Stimulated activated CD8-positive, alpha-beta memory T cell treated with anti-CD3 and anti-CD28 coated beads, Interleukin-7, amount 100 ng/mL, for 24 hours (primary cell): ENCODE results near the gene MYOF.
"Not testable (repeated sequence)": the region's sequence is repeated elsewhere in the genome, so short reads cannot be mapped to it uniquely, and the experiment has no call there.

Experiments used
- DNase-seq: peaks from one replicate; pipeline ENCODE4 v3.0.0-alpha.2; 2020; ENCODE audit warnings: low read depth

The MYOF gene

DNA sequence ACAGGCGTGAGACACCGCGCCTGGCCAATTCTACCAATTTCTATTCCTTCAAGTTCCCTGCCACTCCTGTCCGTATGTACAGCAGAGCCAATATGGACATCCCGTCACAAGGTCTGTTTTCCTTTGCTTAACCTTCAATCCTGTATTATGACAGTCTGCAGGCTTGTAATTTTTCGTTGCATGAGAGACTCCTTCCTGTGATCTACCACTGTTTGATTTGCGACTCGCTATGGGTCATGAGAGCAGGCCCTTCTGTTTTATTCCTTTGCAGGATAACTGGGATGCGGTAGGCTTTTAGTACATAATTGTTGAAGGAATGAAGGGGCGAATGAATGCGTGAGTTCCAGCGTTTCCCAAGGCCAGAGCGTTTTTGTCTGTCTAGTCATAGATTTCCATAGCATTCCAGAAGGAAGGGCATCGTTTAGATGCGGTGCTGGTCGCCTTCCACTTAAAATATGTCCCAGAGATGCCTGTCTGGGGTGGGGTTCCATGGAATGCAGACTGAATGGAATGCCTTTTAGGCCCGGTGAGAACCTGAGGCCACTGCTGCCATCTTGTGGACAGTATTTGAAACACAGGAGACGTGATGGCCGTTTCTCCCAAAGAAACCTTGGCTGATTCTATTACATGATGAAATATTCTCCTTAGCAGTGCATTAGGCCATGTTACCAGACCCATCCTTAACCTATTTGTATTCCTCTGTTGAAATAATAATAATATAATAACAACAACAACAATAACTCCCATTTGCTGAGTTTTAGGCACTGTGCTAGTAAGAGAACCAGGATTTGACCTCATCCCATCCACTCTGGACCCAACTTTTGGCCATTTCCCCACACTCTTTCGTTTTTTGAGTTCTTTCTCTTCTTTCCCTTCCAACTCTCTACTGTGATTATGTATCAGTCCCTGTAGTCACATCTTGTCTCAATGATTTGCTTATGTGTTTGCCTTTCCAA, 193.2 kb downstream of the MYOF start:
- peak; percentile 19 for DNase-seq

DNA sequence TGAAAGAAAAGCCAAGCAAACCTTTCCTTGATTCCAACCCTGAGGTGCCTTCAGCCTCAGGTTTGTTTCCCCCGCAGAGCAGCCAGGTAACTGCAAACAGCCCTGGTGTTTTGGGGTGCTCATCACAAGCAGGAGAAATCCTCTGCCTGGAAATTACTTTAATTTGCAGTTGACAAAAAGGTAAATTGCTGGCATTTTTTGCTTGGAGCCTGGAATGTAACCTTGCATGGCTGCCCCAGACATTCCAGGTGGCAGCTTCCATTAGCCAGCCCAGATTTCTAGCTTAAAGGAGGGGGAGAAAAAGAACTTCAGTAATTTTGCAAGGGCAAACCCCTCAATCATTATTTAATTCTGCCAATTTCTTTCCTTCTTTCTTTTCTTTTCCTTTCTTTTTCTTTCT, 194.4 kb downstream of the MYOF start:
- no peak for DNase-seq

DNA sequence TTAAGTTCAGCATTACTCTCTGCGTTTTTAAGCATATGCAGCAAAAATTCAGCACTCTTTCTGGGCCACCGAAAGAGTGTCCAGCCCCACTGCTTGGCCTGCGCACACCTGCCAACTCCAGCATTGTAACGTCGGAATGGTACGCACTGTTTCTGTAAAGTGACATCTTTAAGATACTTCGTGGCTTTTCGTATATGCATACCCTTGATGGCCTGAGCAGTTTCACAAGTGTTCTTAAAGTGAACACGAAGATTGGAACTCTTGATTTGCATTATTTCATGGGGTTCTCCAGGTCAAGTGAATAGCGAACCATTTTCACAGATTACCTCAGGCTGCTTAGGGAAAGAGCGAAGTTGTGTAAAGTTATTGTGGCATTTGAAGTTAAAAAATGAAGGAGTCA, 197.9 kb downstream of the MYOF start:
- DNase-seq, result not testable (repeated sequence)

DNA sequence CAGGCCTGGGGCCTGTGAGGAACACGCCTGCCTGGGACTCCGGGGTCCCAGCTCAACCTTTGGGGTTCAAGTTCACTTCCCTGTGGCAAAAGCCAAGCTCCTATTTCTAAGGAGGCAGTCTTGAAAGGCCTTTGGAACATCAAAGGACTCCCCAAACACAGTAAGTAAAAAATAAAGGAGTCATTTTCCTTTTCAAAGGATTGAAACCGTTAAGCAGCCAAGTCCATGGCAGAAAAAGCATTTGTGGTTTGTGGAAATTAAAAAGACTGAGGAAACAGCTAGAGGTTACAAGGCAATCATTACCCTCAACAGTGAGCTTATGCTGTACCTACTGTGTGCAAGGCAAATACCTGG, 200.8 kb downstream of the MYOF start:
- DNase-seq, result no peak

DNA sequence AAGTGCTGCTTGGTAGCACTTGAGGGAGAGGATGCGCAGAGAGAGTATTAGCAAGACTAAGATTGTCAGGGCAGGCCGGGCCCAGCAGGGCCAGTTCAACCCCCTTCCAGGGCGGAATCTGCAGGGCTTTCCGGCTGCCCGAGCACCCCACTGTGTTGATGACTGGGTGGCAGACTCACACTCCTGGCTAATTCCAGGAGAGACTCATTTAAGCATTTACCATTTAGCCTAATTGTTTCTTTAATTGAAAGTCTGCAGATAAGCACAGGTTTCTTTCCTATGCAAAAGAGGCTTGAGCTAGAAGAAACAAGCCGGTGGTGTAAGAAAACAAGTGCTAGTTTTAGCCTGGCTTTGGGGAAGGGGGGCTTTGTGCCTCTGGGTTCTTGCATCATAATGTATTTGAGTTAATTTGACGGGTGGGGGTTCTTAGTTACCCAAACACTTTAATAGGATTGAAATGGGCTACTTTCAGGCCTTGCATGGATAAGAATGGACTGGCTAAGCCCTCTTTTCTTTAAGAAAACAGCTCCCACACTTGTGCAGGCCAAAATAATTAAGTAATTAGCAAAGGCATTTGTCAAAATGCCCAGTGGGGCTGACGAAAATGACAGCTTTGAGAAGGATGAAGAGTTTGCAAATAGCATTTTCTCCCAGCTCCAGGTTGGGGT, 201.3 kb downstream of the MYOF start:
- no peak for DNase-seq

DNA sequence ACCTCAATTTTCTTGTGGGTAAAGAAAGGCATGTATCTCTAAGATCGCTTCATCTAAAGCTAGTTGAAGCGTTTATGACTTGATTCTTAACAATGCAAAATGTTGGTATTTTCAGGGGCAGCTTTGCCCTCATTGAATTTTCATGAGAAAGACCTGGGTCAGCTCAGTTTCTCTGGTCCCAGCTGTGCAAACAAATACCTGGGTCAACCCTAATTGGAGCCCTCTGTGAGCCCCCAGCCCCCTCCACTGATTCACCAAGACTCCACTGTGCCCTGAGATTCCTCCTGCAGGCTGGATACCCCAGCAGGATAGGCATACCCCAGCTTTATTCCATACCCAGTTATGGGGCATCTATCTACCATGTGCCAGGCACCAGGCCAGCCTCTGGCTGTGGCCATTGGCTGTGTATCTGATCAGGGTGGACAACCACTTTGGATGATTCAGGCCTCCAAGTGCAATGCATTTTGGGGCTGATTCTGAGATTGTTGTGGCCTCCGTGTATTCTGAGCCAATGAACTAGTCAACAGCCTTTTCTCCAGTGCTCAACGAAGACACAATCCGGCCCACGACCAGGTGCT, 201.9 kb downstream of the MYOF start:
- no peak for DNase-seq

DNA sequence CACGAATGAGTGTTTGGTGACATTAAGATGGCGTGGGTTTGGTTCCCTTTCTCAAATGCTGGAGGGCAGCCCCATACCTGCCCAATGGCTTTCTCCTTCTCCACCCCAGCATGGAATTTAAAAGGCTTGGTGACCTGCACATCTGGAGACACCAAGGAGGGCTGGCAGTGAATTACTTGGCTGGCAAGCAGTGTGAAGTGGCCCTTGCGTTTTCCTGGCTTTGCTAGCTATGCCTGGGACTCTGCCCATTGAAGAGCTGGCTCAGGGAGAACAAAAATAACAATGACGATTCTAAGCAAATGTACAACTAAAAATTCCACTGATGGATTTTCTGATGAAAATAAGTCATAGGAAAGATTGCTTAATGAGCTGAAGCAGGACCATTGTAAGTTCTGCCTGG, 204.8 kb downstream of the MYOF start:
- DNase-seq, result no peak

DNA sequence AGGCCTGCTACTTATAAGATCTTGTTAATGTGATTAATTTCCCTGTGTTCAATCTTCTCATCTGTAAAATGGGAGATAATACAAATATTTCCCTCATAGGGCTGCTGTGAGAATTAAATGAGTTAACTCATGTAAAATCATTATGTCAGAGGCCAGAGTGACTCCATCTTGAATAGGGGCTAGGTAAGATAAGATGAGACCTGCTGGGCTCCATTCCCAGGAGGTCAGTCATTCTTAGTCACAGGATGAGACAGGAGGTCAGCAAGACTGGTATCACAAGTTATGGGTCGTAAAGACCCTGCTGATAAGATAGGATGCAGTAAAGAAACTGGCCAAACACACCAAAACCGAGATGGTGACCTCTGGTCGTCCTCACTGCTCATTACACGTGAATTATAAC, 207.7 kb downstream of the MYOF start:
- no peak for DNase-seq

DNA sequence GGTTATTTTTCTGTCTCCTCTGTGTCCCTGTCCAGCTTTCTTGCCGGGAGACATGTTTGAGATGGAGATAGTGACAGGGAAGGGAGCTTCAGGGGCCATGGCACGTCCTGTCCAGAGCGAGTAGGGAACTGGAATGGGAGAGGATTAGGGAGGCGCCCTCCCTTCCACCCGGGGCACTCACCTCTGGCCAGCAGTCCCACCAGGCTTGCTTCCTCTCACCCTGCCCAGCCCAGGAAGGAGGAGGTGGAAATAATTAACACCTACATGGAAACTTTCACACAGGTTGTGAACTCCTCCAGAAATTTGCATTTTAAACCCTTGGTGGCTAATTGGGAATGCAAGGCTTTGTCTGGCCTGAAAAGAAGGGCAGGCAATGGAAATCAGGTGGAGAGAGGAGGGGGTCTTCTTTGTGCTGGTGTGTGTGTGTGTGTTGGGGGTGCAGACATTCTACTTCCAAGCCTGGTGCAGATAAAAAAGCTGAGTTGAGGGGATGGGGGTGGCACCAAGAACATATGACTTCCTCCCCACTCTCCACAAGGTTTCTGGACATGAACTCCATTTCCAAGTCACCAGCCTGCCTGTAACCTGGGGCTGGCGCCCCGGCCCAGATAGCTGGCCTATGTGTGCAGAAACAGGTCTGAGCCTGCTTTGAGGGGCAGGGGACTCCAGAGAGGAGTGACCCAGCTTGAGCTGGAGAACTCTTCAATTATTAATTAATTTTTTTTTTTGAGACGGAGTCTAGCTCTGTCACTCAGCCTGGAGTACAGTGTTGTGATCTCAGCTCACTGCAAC, 209.1 kb downstream of the MYOF start:
- DNase-seq, result no peak

DNA sequence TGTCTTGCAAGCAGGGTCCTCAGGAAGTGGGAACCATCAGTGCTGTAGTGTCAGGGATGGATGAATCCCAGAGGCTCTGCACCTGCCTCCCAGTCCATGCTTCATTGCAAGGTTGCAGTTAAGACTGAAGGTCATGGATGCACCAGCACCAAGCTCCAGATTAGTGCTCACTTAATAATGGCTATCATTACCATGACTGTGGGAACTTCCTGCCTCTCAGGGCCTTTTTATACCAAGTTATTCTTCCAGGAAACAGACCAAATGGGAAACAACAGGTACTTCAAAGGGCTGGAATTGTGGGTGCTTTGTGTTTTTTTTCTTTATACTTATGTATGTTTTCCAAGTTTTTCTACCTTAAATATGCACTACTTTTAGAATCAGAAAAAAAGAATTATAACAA, 210.8 kb downstream of the MYOF start:
- no peak for DNase-seq

DNA sequence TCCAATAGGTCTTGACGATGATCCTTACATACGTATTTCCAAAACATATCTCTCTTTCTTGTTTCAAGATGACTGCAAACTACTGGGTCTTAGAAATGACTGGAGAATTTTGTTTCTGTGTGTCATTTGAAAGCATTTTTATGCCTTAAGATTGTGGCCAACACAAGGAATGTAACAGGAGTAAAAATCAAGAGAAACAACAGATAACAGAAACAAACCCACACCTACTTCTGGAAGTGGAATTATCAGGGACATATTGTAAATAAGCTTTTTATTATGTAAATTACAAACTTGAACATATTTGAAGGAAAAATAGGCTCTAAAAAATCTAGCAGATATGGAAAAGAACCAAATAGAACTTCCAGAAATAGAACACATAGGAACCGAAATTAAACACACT, 212.9 kb downstream of the MYOF start:
- no peak for DNase-seq

DNA sequence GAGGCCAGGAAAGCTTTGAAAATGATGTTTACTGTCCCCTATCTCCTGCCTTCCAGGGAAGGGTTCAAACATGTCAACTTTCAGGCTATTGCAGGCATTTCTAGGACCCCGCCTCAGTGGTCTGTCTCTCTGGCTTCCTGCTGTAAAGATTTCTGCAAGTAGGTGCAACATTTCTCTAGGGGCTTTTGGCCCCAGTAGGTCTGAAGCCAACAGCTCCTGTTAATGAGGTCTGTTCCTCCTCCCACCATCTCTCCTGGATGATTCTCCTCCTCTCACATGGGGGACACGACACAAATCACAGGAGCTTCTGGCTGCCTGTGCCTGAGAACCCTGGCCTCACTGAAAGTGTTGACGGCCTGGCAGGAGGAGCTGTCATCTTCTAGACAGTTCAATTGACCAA, 214.1 kb downstream of the MYOF start:
- no peak for DNase-seq

DNA sequence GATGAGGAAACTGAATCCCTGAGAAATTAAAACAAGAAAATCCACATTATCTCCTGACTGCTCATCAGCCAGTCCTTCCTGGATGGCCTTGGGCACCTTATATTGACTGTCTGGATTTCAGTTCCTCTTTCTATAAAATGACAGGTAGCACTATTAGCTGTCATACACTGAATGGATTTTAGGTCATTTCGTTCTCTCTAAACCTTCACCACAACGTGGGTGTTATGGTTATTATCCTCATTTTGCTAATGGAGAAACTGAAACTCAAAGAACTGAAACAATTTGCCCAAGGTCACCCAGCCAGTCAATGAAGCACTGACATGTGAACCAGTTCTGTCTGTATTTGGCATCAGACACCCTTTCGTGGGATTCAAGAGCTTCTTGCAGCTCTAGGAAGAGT, 214.6 kb downstream of the MYOF start:
- no peak for DNase-seq

DNA sequence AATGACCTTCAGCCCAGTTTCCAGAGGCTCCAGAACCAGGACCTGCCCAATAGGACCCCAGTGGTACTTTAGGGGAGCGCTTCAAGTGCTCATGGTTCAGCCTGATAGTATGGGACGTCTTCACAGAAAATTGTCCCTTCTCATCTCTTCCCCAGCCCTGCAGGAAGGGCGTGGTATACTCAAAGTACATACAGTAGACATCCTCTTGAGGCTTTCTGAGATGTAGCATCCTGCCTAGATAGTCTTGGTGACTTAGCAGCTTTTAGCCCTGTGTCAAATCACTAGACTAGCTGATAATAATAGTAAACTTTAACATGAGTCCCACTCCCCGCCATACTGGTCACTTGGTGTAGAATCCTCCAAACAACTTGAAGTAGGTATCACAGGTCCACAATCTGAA, 215.3 kb downstream of the MYOF start:
- DNase-seq, result no peak

DNA sequence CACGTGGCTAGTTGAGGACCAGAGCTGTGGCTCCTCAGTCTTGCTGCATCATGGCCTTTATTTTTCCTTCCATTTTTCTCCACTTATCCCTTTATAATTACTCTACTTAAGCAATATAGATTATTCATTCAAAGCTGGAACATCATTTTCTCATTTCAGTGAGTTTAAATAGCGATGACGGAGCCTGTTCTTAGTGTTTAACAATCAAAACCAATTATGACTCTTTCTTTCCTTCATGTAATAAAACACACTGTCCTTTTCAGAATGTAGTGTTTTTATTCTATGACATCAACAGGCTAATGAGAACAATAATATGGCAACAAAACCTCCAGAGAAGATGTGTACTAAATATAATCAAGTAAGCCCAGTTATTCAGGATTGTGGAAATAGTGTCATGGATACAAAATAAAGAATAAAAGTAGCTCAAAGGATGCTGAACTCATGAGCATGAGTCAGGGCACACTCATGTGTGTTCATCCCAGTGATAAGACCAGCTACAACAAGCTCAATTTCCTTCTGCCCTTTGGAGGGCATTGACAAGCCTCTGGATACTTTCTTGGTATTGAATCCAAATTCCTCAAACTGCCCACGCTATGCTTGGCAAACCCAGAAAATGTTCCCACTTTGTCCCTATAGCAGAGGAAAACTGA, 220.0 kb downstream of the MYOF start:
- DNase-seq, result no peak

DNA sequence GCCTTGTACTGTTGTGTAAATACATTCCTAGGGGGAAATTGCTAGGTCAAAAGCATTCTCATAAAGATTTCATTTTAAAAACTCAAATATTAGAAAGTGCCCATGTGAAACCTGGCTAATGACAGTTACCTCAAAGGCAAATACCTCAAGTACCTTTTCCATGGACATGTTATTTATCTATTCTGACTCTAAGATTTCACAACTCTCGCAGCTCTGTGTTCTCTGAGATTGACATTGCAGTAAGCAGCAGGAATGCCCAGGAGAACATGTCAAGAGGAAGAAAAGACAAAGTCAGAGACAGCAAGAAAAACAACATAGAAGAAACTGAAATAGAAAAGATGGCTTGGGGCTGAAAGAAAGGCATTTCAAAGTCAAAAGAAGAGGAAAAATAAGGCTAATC, 221.0 kb downstream of the MYOF start:
- DNase-seq, result no peak

DNA sequence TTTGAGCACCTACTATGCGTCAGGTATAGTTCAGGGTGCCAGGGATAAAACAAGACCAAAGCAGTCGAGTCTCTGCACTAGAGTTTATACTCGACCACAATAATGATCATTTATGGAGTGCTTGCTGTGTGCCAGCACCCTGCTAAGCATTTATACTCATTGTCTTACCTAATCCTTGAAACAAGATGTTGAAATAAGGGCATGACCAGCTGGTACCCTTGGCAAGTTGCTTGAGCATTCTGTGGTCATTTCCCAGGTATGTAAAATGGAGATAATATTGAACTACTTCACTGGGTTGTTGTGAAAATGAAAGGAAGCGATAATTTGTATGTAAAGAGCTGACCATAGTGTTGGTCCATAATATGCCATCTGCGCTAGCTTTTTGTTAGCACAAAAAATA, 223.0 kb downstream of the MYOF start:
- DNase-seq, result no peak
